HepG2 (cell line): ENCODE data around the gene HYAL2. TPM values are rescaled to one million over a fixed set of nuclear protein-coding genes. Genes with fewer than 3 reads are reported as not detected.

Experiments
- DMTF1 ChIP-seq: sonication (generic); formaldehyde crosslinking; IDR thresholded peaks from 2 replicates; pipeline ENCODE4 v1.4.0; 2020; ENCODE audit warnings: mild to moderate bottlenecking, missing genetic modification reagents
- FUBP1 ChIP-seq: sonication (generic); formaldehyde crosslinking; IDR thresholded peaks from 2 replicates; pipeline ENCODE4 v1.5.1; 2020; ENCODE audit warnings: missing genetic modification reagents, mild to moderate bottlenecking, borderline replicate concordance
- GPBP1L1 ChIP-seq: sonication (generic); formaldehyde crosslinking; IDR thresholded peaks from 2 replicates; pipeline ENCODE4 v1.5.0; 2020; ENCODE audit warnings: mild to moderate bottlenecking, missing genetic modification reagents
- JUN ChIP-seq: sonication (generic); formaldehyde crosslinking; IDR thresholded peaks from 2 replicates; pipeline ENCODE4 v1.4.0; 2020; ENCODE audit warnings: mild to moderate bottlenecking, missing genetic modification reagents
- MED13 ChIP-seq: sonication (generic); formaldehyde crosslinking; IDR thresholded peaks from 2 replicates; pipeline ENCODE4 v1.5.0; 2020; ENCODE audit warnings: missing genetic modification reagents
- MEF2D ChIP-seq: sonication (generic); formaldehyde crosslinking; IDR thresholded peaks from 2 replicates; pipeline ENCODE4 v1.5.1; 2020; ENCODE audit warnings: mild to moderate bottlenecking, missing genetic modification reagents
- PREB ChIP-seq: sonication (generic); formaldehyde crosslinking; IDR thresholded peaks from 2 replicates; pipeline ENCODE4 v1.4.0; 2020; ENCODE audit warnings: missing genetic modification reagents
- RNF219 ChIP-seq: sonication (generic); formaldehyde crosslinking; IDR thresholded peaks from 2 replicates; pipeline ENCODE4 v1.5.0; 2020; ENCODE audit warnings: mild to moderate bottlenecking, missing genetic modification reagents
- TMF1 ChIP-seq: sonication (generic); formaldehyde crosslinking; IDR thresholded peaks from 2 replicates; pipeline ENCODE4 v1.8.1; 2022; ENCODE audit warnings: low read depth, missing genetic modification reagents
- TRIM22 ChIP-seq: fragments of 450-650 bp; IDR thresholded peaks from 2 replicates; pipeline ENCODE4 v1.6.1; 2017
- ZEB1 ChIP-seq: IDR thresholded peaks from 2 replicates; pipeline ENCODE4 v1.6.1; 2012; ENCODE audit warnings: mild to moderate bottlenecking, low read depth, inconsistent platforms; ENCODE audit not compliant: insufficient replicate concordance
- ZFP37 ChIP-seq: sonication (generic); formaldehyde crosslinking; IDR thresholded peaks from 2 replicates; pipeline ENCODE4 v1.4.0; 2020; ENCODE audit warnings: missing genetic modification reagents, borderline replicate concordance
- ZNF276 ChIP-seq: sonication (generic); formaldehyde crosslinking; IDR thresholded peaks from 2 replicates; pipeline ENCODE4 v1.4.0; 2020; ENCODE audit warnings: mild to moderate bottlenecking, low read depth, missing genetic modification reagents
- ZNF597 ChIP-seq: sonication (generic); formaldehyde crosslinking; IDR thresholded peaks from 2 replicates; pipeline ENCODE4 v1.5.0; 2020; ENCODE audit warnings: missing genetic modification reagents
- ZNF703 ChIP-seq: sonication (generic); formaldehyde crosslinking; IDR thresholded peaks from 2 replicates; pipeline ENCODE4 v1.5.1; 2020; ENCODE audit warnings: missing genetic modification reagents, mild to moderate bottlenecking, moderate library complexity, borderline replicate concordance
- polyA plus RNA-seq, 8 experiments: library from polyadenylated mRNA; depleted of rRNA in 3 of 8; stranded (reverse) in 7 of 8; unstranded in 1 of 8; fragments of >200 nt; fragmentation: Illumina TruSeq in 4 of 8; extraction: Trizol in 4 of 8; gene quantifications; 2 replicates each; pipeline versions ENCODE4 v1.2.1 to v1.2.3, GENCODE V29; 2011 to 2016; ENCODE audit warnings: low read depth in 4 of 8, missing spikeins in 1 of 8, mixed read lengths in 1 of 8; ENCODE audit not compliant: insufficient read depth in 1 of 8
- total RNA-seq, 5 experiments: library from RNA; depleted of rRNA; stranded (reverse); fragments of >200 nt; fragmentation: Illumina TruSeq; extraction: Trizol; gene quantifications; 2 replicates each; pipeline ENCODE4 v1.2.3, GENCODE V29; 2016; ENCODE audit warnings: low read depth in 1 of 5

HYAL2 gene
- total and polyA plus RNA-seq, 2 of the 13 experiments (the other 11 are each of a cell fraction or from before 2014, with no cell fraction given) = 76.2 to 102 TPM

- TF ChIP-seq RNF219 (no peak), JUN (CRISPR knock-in tag) (no peak), FUBP1 (CRISPR knock-in tag) (no peak), TRIM22 (no peak), ZFP37 (CRISPR knock-in tag) (no peak), ZNF276 (CRISPR knock-in tag) (no peak), TMF1 (CRISPR knock-in tag) (no peak), GPBP1L1 (no peak), ZNF597 (CRISPR knock-in tag) (no peak), ZEB1 (no peak), ZNF703 (CRISPR knock-in tag) (no peak), PREB (CRISPR knock-in tag) (no peak), MED13 (CRISPR knock-in tag) (0 out of 2 replicates have a peak, but pooled peaks have one; percentile 18), MEF2D (CRISPR knock-in tag) (no peak), DMTF1 (CRISPR knock-in tag) (no peak)
Measured at GRCh38 chr3:50271314-50271936, 51.1 kb downstream of the HYAL2 start (continued).
